WTC11 (cell line): ENCODE results near the gene CYP46A1. TPM values are rescaled to one million over a fixed set of nuclear protein-coding genes. Genes with fewer than 3 reads are reported as not detected.

Source experiments
- ATAC-seq: fragments of 200-7000 bp; cut with Tn5 transposase; 2 replicates; pipeline ENCODE4 v1.10.0; 2021; ENCODE audit warnings: mild to moderate bottlenecking, moderate library complexity
- CTCF ChIA-PET: fragments of 300-600 bp; sonication (Branson Sonifier 250); formaldehyde crosslinking; loops from one replicate; lab custom pipeline; 2021; ENCODE audit warnings: antibody characterized with exemption; lab: Charles Lee
- POLR2A ChIA-PET: fragments of 350-600 bp; sonication (Branson Sonifier 250); formaldehyde crosslinking; loops from one replicate; lab custom pipeline; 2021; ENCODE audit warnings: antibody characterized with exemption; lab: Charles Lee
- DNase-seq: peaks from one replicate; pipeline ENCODE4 v3.0.0; 2021; ENCODE audit warnings: low spot score
- H3K27ac Mint-ChIP-seq: 2 replicates; pipeline ENCODE4 v1.8.0; 2021; ENCODE audit warnings: mixed read lengths
- H3K27me3 Mint-ChIP-seq: 2 replicates; pipeline ENCODE4 v1.8.0; 2021; ENCODE audit warnings: low read depth, mild to moderate bottlenecking, moderate library complexity, mixed read lengths
- H3K36me3 Mint-ChIP-seq: 2 replicates; pipeline ENCODE4 v1.8.0; 2021; ENCODE audit warnings: mixed read lengths
- H3K4me1 Mint-ChIP-seq: 2 replicates; pipeline ENCODE4 v1.8.0; 2022; ENCODE audit warnings: mixed read lengths
- H3K4me3 Mint-ChIP-seq: 2 replicates; pipeline ENCODE4 v1.8.0; 2021; ENCODE audit warnings: mild to moderate bottlenecking, moderate library complexity, mixed read lengths
- H3K9me3 Mint-ChIP-seq: 2 replicates; pipeline ENCODE4 v1.8.0; 2021; ENCODE audit warnings: mixed read lengths
- ELF4 ChIP-seq: sonication (generic); formaldehyde crosslinking; IDR thresholded peaks from 2 replicates; pipeline ENCODE4 v1.8.1; 2022; ENCODE audit warnings: low read depth, mild to moderate bottlenecking, moderate library complexity, missing genetic modification reagents
- ESRRA ChIP-seq: sonication (generic); formaldehyde crosslinking; IDR thresholded peaks from 2 replicates; pipeline ENCODE4 v1.8.1; 2022; ENCODE audit warnings: mild to moderate bottlenecking, missing genetic modification reagents, borderline replicate concordance
- ETV6 ChIP-seq: sonication (generic); formaldehyde crosslinking; IDR thresholded peaks from 2 replicates; pipeline ENCODE4 v1.8.1; 2022; ENCODE audit warnings: mild to moderate bottlenecking, missing genetic modification reagents
- FOXJ3 ChIP-seq: sonication (generic); formaldehyde crosslinking; IDR thresholded peaks from 2 replicates; pipeline ENCODE4 v1.9.0; 2021; ENCODE audit warnings: missing genetic modification reagents, mild to moderate bottlenecking, borderline replicate concordance
- HMGXB4 ChIP-seq: sonication (generic); formaldehyde crosslinking; IDR thresholded peaks from 2 replicates; pipeline ENCODE4 v1.8.1; 2023; ENCODE audit warnings: mild to moderate bottlenecking, moderate library complexity, missing genetic modification reagents
- JUN ChIP-seq: sonication (generic); formaldehyde crosslinking; IDR thresholded peaks from 2 replicates; pipeline ENCODE4 v1.8.0; 2023; ENCODE audit warnings: mild to moderate bottlenecking, missing genetic modification reagents
- MLX ChIP-seq: sonication (generic); formaldehyde crosslinking; IDR thresholded peaks from 2 replicates; pipeline ENCODE4 v1.8.1; 2023; ENCODE audit warnings: mild to moderate bottlenecking, missing genetic modification reagents, moderate library complexity
- MYBL2 ChIP-seq: sonication (generic); formaldehyde crosslinking; IDR thresholded peaks from 2 replicates; pipeline ENCODE4 v1.8.1; 2023; ENCODE audit warnings: mild to moderate bottlenecking, moderate library complexity, missing genetic modification reagents
- NFYB ChIP-seq: sonication (generic); formaldehyde crosslinking; conservative IDR thresholded peaks from 2 replicates; pipeline ENCODE4 v1.8.0; 2022; ENCODE audit warnings: low read depth, missing genetic modification reagents
- NR3C1 ChIP-seq: sonication (generic); formaldehyde crosslinking; conservative IDR thresholded peaks from 2 replicates; pipeline ENCODE4 v1.8.1; 2023; ENCODE audit warnings: low read depth, mild to moderate bottlenecking, missing genetic modification reagents
- PRRX2 ChIP-seq: fragments of 250-450 bp; sonication (Bioruptor Pico); IDR thresholded peaks from 2 replicates; pipeline ENCODE4 v1.8.0; 2021; ENCODE audit warnings: mild to moderate bottlenecking
- SMAD3 ChIP-seq: sonication (generic); formaldehyde crosslinking; IDR thresholded peaks from 2 replicates; pipeline ENCODE4 v1.8.0; 2022; ENCODE audit warnings: missing genetic modification reagents, mild to moderate bottlenecking, borderline replicate concordance
- ZBTB43 ChIP-seq: sonication (generic); formaldehyde crosslinking; IDR thresholded peaks from 2 replicates; pipeline ENCODE4 v1.8.1; 2023; ENCODE audit warnings: mild to moderate bottlenecking, missing genetic modification reagents
- ZMAT4 ChIP-seq: fragments of 250-450 bp; sonication (Bioruptor Pico); IDR thresholded peaks from 2 replicates; pipeline ENCODE4 v1.9.0; 2021; ENCODE audit warnings: mild to moderate bottlenecking
- ZNF121 ChIP-seq: sonication (generic); formaldehyde crosslinking; IDR thresholded peaks from 2 replicates; pipeline ENCODE4 v1.8.0; 2023; ENCODE audit warnings: missing genetic modification reagents
- ZNF263 ChIP-seq: sonication (generic); formaldehyde crosslinking; IDR thresholded peaks from 2 replicates; pipeline ENCODE4 v1.8.1; 2022; ENCODE audit warnings: low read depth, mild to moderate bottlenecking, moderate library complexity, missing genetic modification reagents
- ZNF425 ChIP-seq: fragments of 250-450 bp; sonication (Bioruptor Pico); conservative IDR thresholded peaks from 2 replicates; pipeline ENCODE4 v1.9.0; 2021; ENCODE audit warnings: mild to moderate bottlenecking
- total RNA-seq: library from RNA; stranded (reverse); gene quantifications from 3 replicates; pipeline ENCODE4 v1.2.3, GENCODE V29; 2021
- TF ChIP-seq, protein P1 (sequence below): sonication (generic); formaldehyde crosslinking; IDR thresholded peaks from 2 replicates; pipeline ENCODE4 v1.8.1; 2023; ENCODE audit warnings: mild to moderate bottlenecking, missing genetic modification reagents, borderline replicate concordance
- TF ChIP-seq, protein P2 (sequence below): sonication (generic); formaldehyde crosslinking; IDR thresholded peaks from 2 replicates; pipeline ENCODE4 v1.8.0; 2022; ENCODE audit warnings: missing genetic modification reagents
- TF ChIP-seq, protein P3 (sequence below): sonication (generic); formaldehyde crosslinking; IDR thresholded peaks from 2 replicates; pipeline ENCODE4 v1.8.1; 2023; ENCODE audit warnings: mild to moderate bottlenecking, missing genetic modification reagents, moderate library complexity
- TF ChIP-seq, protein P4 (sequence below): sonication (generic); formaldehyde crosslinking; conservative IDR thresholded peaks from 2 replicates; pipeline ENCODE4 v1.8.1; 2022; ENCODE audit warnings: mild to moderate bottlenecking, missing genetic modification reagents

The CYP46A1 gene
- total RNA-seq, 1 experiment from 2014 or later: 0.77 TPM

GRCh38 chr14:99684410-99684934, 374 bp downstream of the CYP46A1 start:
- Mint-ChIP-seq H3K4me1 (peaks cover 28% of the 10 kb centered on the region), H3K27me3 (peaks cover 7% of the 10 kb centered on the region), H3K36me3 (no peaks in the 10 kb centered on the region), H3K9me3 (0 out of 2 replicates have a peak, but pooled peaks cover 2% of the 10 kb centered on the region), H3K27ac (no peak overlapping the region), H3K4me3 (peak overlapping the region; percentile 61)
- CTCF ChIA-PET: interaction anchor here (0.6 to 1.5 kb wide), 32 partner anchors 10 to 471 kb away, joined by 3 to 13 read pairs (median 4); partner anchors contain the start of gene EML1
- ATAC-seq: peak; percentile 12; the same call in 1 of the 2 replicates
- no peak for DNase-seq
- POLR2A ChIA-PET: interaction anchor here (0.6 to 1.0 kb wide), 2 partner anchors 117 to 198 kb away, joined by 3 to 4 read pairs; no protein-coding TSS in a partner anchor
- no peak for TF ChIP-seq ETV6
- no peak for TF ChIP-seq MYBL2 (CRISPR knock-in tag)
- no peak for TF ChIP-seq JUN
- no peak for TF ChIP-seq ZNF263 (CRISPR knock-in tag)
- TF ChIP-seq HMGXB4 (CRISPR knock-in tag): no peak; the same call in 1 of the 2 replicates
- TF ChIP-seq SMAD3 (CRISPR knock-in tag): no peak
- TF ChIP-seq, protein P1, sequence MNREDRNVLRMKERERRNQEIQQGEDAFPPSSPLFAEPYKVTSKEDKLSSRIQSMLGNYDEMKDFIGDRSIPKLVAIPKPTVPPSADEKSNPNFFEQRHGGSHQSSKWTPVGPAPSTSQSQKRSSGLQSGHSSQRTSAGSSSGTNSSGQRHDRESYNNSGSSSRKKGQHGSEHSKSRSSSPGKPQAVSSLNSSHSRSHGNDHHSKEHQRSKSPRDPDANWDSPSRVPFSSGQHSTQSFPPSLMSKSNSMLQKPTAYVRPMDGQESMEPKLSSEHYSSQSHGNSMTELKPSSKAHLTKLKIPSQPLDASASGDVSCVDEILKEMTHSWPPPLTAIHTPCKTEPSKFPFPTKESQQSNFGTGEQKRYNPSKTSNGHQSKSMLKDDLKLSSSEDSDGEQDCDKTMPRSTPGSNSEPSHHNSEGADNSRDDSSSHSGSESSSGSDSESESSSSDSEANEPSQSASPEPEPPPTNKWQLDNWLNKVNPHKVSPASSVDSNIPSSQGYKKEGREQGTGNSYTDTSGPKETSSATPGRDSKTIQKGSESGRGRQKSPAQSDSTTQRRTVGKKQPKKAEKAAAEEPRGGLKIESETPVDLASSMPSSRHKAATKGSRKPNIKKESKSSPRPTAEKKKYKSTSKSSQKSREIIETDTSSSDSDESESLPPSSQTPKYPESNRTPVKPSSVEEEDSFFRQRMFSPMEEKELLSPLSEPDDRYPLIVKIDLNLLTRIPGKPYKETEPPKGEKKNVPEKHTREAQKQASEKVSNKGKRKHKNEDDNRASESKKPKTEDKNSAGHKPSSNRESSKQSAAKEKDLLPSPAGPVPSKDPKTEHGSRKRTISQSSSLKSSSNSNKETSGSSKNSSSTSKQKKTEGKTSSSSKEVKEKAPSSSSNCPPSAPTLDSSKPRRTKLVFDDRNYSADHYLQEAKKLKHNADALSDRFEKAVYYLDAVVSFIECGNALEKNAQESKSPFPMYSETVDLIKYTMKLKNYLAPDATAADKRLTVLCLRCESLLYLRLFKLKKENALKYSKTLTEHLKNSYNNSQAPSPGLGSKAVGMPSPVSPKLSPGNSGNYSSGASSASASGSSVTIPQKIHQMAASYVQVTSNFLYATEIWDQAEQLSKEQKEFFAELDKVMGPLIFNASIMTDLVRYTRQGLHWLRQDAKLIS (CRISPR knock-in tag): no peak
- TF ChIP-seq NR3C1 (CRISPR knock-in tag): no peak
- 0 out of 2 replicates have a peak, but pooled peaks have one; percentile 71 for TF ChIP-seq MLX (CRISPR knock-in tag)
- TF ChIP-seq FOXJ3 (CRISPR knock-in tag): no peak
- TF ChIP-seq ZMAT4 (CRISPR knock-in tag): no peak
- no peak for TF ChIP-seq ZNF121 (CRISPR knock-in tag)
- TF ChIP-seq, protein P2, sequence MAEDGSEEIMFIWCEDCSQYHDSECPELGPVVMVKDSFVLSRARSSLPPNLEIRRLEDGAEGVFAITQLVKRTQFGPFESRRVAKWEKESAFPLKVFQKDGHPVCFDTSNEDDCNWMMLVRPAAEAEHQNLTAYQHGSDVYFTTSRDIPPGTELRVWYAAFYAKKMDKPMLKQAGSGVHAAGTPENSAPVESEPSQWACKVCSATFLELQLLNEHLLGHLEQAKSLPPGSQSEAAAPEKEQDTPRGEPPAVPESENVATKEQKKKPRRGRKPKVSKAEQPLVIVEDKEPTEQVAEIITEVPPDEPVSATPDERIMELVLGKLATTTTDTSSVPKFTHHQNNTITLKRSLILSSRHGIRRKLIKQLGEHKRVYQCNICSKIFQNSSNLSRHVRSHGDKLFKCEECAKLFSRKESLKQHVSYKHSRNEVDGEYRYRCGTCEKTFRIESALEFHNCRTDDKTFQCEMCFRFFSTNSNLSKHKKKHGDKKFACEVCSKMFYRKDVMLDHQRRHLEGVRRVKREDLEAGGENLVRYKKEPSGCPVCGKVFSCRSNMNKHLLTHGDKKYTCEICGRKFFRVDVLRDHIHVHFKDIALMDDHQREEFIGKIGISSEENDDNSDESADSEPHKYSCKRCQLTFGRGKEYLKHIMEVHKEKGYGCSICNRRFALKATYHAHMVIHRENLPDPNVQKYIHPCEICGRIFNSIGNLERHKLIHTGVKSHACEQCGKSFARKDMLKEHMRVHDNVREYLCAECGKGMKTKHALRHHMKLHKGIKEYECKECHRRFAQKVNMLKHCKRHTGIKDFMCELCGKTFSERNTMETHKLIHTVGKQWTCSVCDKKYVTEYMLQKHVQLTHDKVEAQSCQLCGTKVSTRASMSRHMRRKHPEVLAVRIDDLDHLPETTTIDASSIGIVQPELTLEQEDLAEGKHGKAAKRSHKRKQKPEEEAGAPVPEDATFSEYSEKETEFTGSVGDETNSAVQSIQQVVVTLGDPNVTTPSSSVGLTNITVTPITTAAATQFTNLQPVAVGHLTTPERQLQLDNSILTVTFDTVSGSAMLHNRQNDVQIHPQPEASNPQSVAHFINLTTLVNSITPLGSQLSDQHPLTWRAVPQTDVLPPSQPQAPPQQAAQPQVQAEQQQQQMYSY (CRISPR knock-in tag): no peak
- TF ChIP-seq ELF4 (CRISPR knock-in tag): no peak
- TF ChIP-seq, protein P3, sequence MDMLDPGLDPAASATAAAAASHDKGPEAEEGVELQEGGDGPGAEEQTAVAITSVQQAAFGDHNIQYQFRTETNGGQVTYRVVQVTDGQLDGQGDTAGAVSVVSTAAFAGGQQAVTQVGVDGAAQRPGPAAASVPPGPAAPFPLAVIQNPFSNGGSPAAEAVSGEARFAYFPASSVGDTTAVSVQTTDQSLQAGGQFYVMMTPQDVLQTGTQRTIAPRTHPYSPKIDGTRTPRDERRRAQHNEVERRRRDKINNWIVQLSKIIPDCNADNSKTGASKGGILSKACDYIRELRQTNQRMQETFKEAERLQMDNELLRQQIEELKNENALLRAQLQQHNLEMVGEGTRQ (CRISPR knock-in tag): no peak
- TF ChIP-seq, protein P4, sequence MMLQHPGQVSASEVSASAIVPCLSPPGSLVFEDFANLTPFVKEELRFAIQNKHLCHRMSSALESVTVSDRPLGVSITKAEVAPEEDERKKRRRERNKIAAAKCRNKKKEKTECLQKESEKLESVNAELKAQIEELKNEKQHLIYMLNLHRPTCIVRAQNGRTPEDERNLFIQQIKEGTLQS (CRISPR knock-in tag): no peak
- 0 out of 2 replicates have a peak, but pooled peaks have one; percentile 18 for TF ChIP-seq NFYB (CRISPR knock-in tag)
- TF ChIP-seq PRRX2 (CRISPR knock-in tag): no peak
- no peak for TF ChIP-seq ZBTB43 (CRISPR knock-in tag)
- TF ChIP-seq ZNF425: no peak
- peak; percentile 29; the same call in 1 of the 2 replicates for TF ChIP-seq ESRRA (CRISPR knock-in tag)
